IMR-90 (cell line): Measurements from ENCODE around the gene OLFML1. TPM values are rescaled to one million over a fixed set of nuclear protein-coding genes. Genes with fewer than 3 reads are reported as not detected.

Experiments used
- ATAC-seq: fragments of 200-7000 bp; cut with Tn5 transposase; 2 replicates; pipeline ENCODE4 v1.9.1; 2020; ENCODE audit warnings: low read depth, mild to moderate bottlenecking, moderate library complexity
- BruUV-seq: library from RNA; stranded (reverse); fragments of 400-500 nt; replicated peaks from 2 replicates; lab custom pipeline; 2021; lab: Mats Ljungman, UMichigan
- CTCF ChIA-PET: fragments of 300-600 bp; formaldehyde crosslinking; extraction: SDS; loops from one replicate; lab custom pipeline; 2021; ENCODE audit warnings: antibody characterized with exemption; lab: Yijun Ruan, JAX
- POLR2A ChIA-PET: fragments of 300-600 bp; sonication (Branson Sonifier 250); formaldehyde crosslinking; loops from one replicate; lab custom pipeline; 2022; ENCODE audit warnings: antibody characterized with exemption; ENCODE audit not compliant: unreplicated experiment; lab: Charles Lee
- DNase-seq: peaks from one replicate; pipeline ENCODE4 v3.0.0; 2013
- H2AFZ ChIP-seq: replicated peaks from 2 replicates; pipeline ENCODE3; 2013; ENCODE audit warnings: low read length, mild to moderate bottlenecking; ENCODE audit not compliant: poor library complexity
- H2AK5ac ChIP-seq: 2 replicates; pipeline ENCODE4 v1.6.1; 2013; ENCODE audit warnings: low read depth, low read length, inconsistent platforms
- H2AK9ac ChIP-seq: replicated peaks from 2 replicates; pipeline ENCODE3; 2013; ENCODE audit warnings: mild to moderate bottlenecking, low read depth, low read length, moderate library complexity; ENCODE audit not compliant: poor library complexity
- H2BK120ac ChIP-seq: 2 replicates; pipeline ENCODE4 v1.6.1; 2013; ENCODE audit warnings: low read depth, low read length, inconsistent platforms
- H2BK15ac ChIP-seq: 3 replicates; pipeline ENCODE4 v1.6.1; 2013; ENCODE audit warnings: low read depth, low read length, inconsistent platforms
- H2BK20ac ChIP-seq: 2 replicates; pipeline ENCODE4 v1.6.1; 2013; ENCODE audit warnings: low read depth, mild to moderate bottlenecking, inconsistent platforms, low read length, moderate library complexity
- H2BK5ac ChIP-seq: 2 replicates; pipeline ENCODE4 v1.6.1; 2013; ENCODE audit warnings: mild to moderate bottlenecking, low read depth, low read length, inconsistent platforms; ENCODE audit not compliant: poor library complexity, severe bottlenecking
- H3K14ac ChIP-seq: replicated peaks from 2 replicates; pipeline ENCODE4 v1.6.1; 2013; ENCODE audit warnings: low read depth, low read length, inconsistent platforms
- H3K18ac ChIP-seq: 2 replicates; pipeline ENCODE4 v1.6.1; 2013; ENCODE audit warnings: low read depth, low read length, control low read depth
- H3K23ac ChIP-seq: 2 replicates; pipeline ENCODE4 v1.6.1; 2013; ENCODE audit warnings: low read depth, low read length, inconsistent platforms
- H3K27ac ChIP-seq: 2 replicates; pipeline ENCODE4 v1.5.1; 2013; ENCODE audit warnings: mild to moderate bottlenecking, control low read depth, low read length; ENCODE audit not compliant: insufficient read depth
- H3K27me3 ChIP-seq: 2 replicates; pipeline ENCODE4 v1.6.1; 2013; ENCODE audit warnings: low read length; ENCODE audit not compliant: control insufficient read depth, insufficient read depth
- H3K36me3 ChIP-seq: 2 replicates; pipeline ENCODE4 v1.6.1; 2013; ENCODE audit warnings: low read length, mixed read lengths; ENCODE audit not compliant: control insufficient read depth, insufficient read depth
- H3K4ac ChIP-seq: 2 replicates; pipeline ENCODE4 v1.6.1; 2013; ENCODE audit warnings: low read depth, low read length, inconsistent platforms
- H3K4me1 ChIP-seq: 2 replicates; pipeline ENCODE4 v1.6.1; 2013; ENCODE audit warnings: low read length, mixed read lengths; ENCODE audit not compliant: control insufficient read depth, insufficient read depth
- H3K4me2 ChIP-seq: 2 replicates; pipeline ENCODE4 v1.6.1; 2013; ENCODE audit warnings: low read depth, mild to moderate bottlenecking, control low read depth, low read length, moderate library complexity
- H3K4me3 ChIP-seq: 2 replicates; pipeline ENCODE4 v1.5.1; 2013; ENCODE audit warnings: low read depth, mild to moderate bottlenecking, control low read depth, low read length, moderate library complexity; ENCODE audit not compliant: insufficient read depth
- H3K56ac ChIP-seq: 2 replicates; pipeline ENCODE4 v1.6.1; 2013; ENCODE audit warnings: low read length, inconsistent platforms; ENCODE audit not compliant: insufficient read depth; ENCODE audit errors: extremely low read depth
- H3K79me1 ChIP-seq, 2 experiments: 2 replicates each; pipeline ENCODE4 v1.6.1; 2013; ENCODE audit warnings: low read length in 2 of 2, inconsistent platforms in 1 of 2, low read depth in 1 of 2
- H3K9ac ChIP-seq: 2 replicates; pipeline ENCODE4 v1.6.1; 2013; ENCODE audit warnings: low read depth, low read length, control low read depth
- H3K9me1 ChIP-seq: 2 replicates; pipeline ENCODE4 v1.6.1; 2013; ENCODE audit warnings: low read length, inconsistent platforms; ENCODE audit not compliant: insufficient read depth
- H3K9me3 ChIP-seq: 2 replicates; pipeline ENCODE4 v1.6.1; 2013; ENCODE audit warnings: low read length; ENCODE audit not compliant: control insufficient read depth, insufficient read depth
- H4K20me1 ChIP-seq: 2 replicates; pipeline ENCODE4 v1.6.1; 2013; ENCODE audit warnings: low read length, inconsistent platforms; ENCODE audit not compliant: insufficient read depth
- H4K5ac ChIP-seq: 2 replicates; pipeline ENCODE4 v1.6.1; 2013; ENCODE audit warnings: mild to moderate bottlenecking, low read depth, low read length, control low read depth
- H4K8ac ChIP-seq, 2 experiments: 2 replicates each; pipeline ENCODE4 v1.6.1; 2013; ENCODE audit warnings: low read depth in 2 of 2, low read length in 2 of 2, control low read depth in 1 of 2, inconsistent platforms in 1 of 2
- H4K91ac ChIP-seq: 2 replicates; pipeline ENCODE4 v1.6.1; 2013; ENCODE audit warnings: low read depth, low read length, inconsistent platforms; ENCODE audit not compliant: insufficient read depth
- CHD1 ChIP-seq: IDR thresholded peaks from 2 replicates; pipeline ENCODE4 v1.6.1; 2012; ENCODE audit warnings: low read depth, low read length, improper control_type of control experiment
- FOS ChIP-seq: fragments of 150-350 bp; IDR thresholded peaks from 2 replicates; pipeline ENCODE4 v1.6.1; 2016; ENCODE audit warnings: low read depth, low read length
- WGBS, 2 experiments: methylation state at CpG; one replicate each; pipeline versions ENCODE4 v1.1.5 to v1.1.7; 2013; ENCODE audit warnings: missing lambda C conversion rate in 2 of 2; ENCODE audit not compliant: insufficient read length in 1 of 2; ENCODE audit errors: extremely low coverage in 2 of 2; 5-methylcytosine and 5-hydroxymethylcytosine counted together
- dilution Hi-C: fragments of 300-500 bp; cut with HindIII; formaldehyde crosslinking; loops from one replicate; pipeline ENCODE4 v1.14.3; 2018; ENCODE audit warnings: low sequenced_read_pairs; ENCODE audit not compliant: unreplicated experiment
- in situ Hi-C: fragments of 300-500 bp; cut with MboI; formaldehyde crosslinking; loops from 3 replicates; pipeline ENCODE4 v1.14.3; 2019; ENCODE audit warnings: low sequenced_read_pairs, inconsistent platforms, mixed read lengths
- intact Hi-C: fragments of 100-400 bp; cut with micrococcal nuclease; formaldehyde crosslinking; loops from 2 replicates; pipeline ENCODE4 v1.10.0; 2022
- polyA plus RNA-seq, 3 experiments: library from polyadenylated mRNA; depleted of rRNA; stranded (reverse); fragments of >200 nt; gene quantifications; 2 replicates each; pipeline ENCODE4 v1.2.3, GENCODE V29; 2012; ENCODE audit warnings: low replicate concordance in 1 of 3
- total RNA-seq: library from RNA; depleted of rRNA; stranded (reverse); fragments of >200 nt; gene quantifications from 2 replicates; pipeline ENCODE4 v1.2.3, GENCODE V29; 2012

The OLFML1 gene
- total and polyA plus RNA-seq, 2 of the 4 experiments (the other 2 are of a cell fraction) = 0.10 to 0.18 TPM

DNA sequence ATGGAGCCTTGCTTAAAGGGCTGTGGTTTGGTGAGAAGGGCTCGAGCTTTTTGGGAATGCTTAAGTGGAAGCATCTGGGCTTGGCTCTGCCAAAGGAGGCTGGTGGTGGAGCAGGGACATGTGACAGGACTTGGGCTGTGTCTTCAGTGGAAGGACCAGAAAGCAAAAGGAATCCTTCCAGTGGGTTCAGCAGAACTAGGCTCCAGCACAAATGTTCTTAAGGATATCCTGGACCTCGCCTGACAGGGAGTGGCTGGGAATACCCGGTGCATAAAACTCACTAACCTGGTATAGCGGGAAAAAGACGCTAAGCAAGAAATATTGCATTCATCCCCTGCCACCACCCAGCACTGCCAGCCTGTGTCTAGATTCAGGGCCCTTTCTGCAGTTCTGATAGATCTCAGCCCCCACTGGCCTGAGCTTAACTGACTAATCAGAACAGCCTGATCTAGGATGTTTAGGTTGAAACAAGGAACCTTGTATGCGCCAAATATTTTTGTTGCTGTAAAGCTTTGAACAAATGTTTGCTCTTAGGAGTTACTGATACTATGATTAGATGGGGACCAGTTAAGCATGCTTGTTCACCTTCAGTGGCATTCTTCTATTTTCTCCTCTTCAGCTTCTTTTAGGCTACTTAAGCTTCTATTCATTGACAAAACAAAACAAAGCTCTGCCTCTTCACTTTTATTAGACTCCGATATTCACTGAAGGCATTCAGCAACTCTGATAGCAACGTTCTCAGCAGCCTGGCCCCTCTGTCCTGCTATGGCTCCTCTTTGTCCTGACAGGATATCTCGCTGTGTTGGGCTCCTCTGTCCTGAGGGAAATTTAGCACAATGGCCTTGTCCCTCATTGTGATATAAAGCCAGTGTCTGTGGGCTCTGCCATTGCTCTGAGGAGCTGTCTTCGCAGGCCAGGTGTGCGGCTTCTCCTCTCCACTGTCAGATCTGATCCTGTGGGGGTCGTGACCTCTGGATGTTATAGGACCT lies 53.5 kb downstream of the OLFML1 start:
- H2BK5ac ChIP-seq = no peak overlapping the region
- no peak overlapping the region for H4K8ac ChIP-seq
- intact Hi-C loops = no loop called here
- H3K4me3 ChIP-seq = no peak overlapping the region
- H3K14ac ChIP-seq = no peak overlapping the region
- H3K36me3 ChIP-seq = no peaks in the 10 kb centered on the region
- no peak overlapping the region for H4K91ac ChIP-seq
- H3K4me1 ChIP-seq = no peaks in the 10 kb centered on the region
- H3K9me3 ChIP-seq = no peaks in the 10 kb centered on the region
- in situ Hi-C loops = no loop called here
- no TSS peak for BruUV-seq
- no peak overlapping the region for H3K56ac ChIP-seq
- no peak for TF ChIP-seq CHD1
- TF ChIP-seq FOS = no peak
- no peak overlapping the region for H3K9ac ChIP-seq
- no peak overlapping the region for H2AFZ ChIP-seq
- H3K18ac ChIP-seq = no peak overlapping the region
- DNase-seq (no peak), ATAC-seq (no peak)
- dilution Hi-C loops = no loop called here
- no peak overlapping the region for H2BK20ac ChIP-seq
- no peak overlapping the region for H3K4ac ChIP-seq
- H2AK5ac ChIP-seq = no peak overlapping the region
- no peak overlapping the region for H3K23ac ChIP-seq
- H3K9me1 ChIP-seq = no peaks in the 10 kb centered on the region; the same call in 1 of the 2 replicates
- H2BK15ac ChIP-seq = no peak overlapping the region
- H3K27ac ChIP-seq = no peak overlapping the region
- H2AK9ac ChIP-seq = no peak overlapping the region
- ChIA-PET POLR2A (no interaction called here), CTCF (no interaction called here)
- no peaks in the 10 kb centered on the region for H4K20me1 ChIP-seq
- 57% methylated on average over 5 of the region's 12 CpGs; no CpG with 5 or more reads in 1 of the 2 experiments for WGBS, 2 experiments
- H3K4me2 ChIP-seq = no peak overlapping the region
- H2BK120ac ChIP-seq = no peak overlapping the region
- no peak overlapping the region for H4K5ac ChIP-seq
- H3K27me3 ChIP-seq = peaks cover 9% of the 10 kb centered on the region; the same call in 1 of the 2 replicates
- no peaks in the 10 kb centered on the region for H3K79me1 ChIP-seq
